BJ (cell line): ENCODE measurements around the gene OBP2A. TPM values are rescaled to one million over a fixed set of nuclear protein-coding genes. Genes with fewer than 3 reads are reported as not detected.

ENCODE experiments used
- CTCF ChIA-PET: fragments of 350-600 bp; formaldehyde crosslinking; extraction: SDS; loops from one replicate; lab custom pipeline; 2021; ENCODE audit warnings: antibody characterized with exemption, inconsistent platforms; lab: Yijun Ruan, JAX
- POLR2A ChIA-PET: fragments of 300-600 bp; sonication (Branson Sonifier 250); formaldehyde crosslinking; extraction: SDS; loops from one replicate; lab custom pipeline; 2021; ENCODE audit warnings: antibody characterized with exemption; lab: Charles Lee
- DNase-seq: peaks from one replicate; pipeline ENCODE4 v3.0.0-alpha.2; 2011; ENCODE audit warnings: low read depth
- H3K27me3 ChIP-seq: 2 replicates; pipeline ENCODE4 v1.6.0; 2011; ENCODE audit warnings: low read length; ENCODE audit not compliant: control insufficient read depth, insufficient read depth
- H3K36me3 ChIP-seq: 2 replicates; pipeline ENCODE4 v1.5.1; 2011; ENCODE audit warnings: low read length; ENCODE audit not compliant: control insufficient read depth, insufficient read depth
- H3K4me3 ChIP-seq: 2 replicates; pipeline ENCODE4 v1.5.1; 2011; ENCODE audit warnings: low read depth, mild to moderate bottlenecking, control low read depth, low read length
- polyA plus RNA-seq: library from polyadenylated mRNA; depleted of rRNA; stranded (reverse); fragments of >200 nt; gene quantifications from 2 replicates; pipeline ENCODE4 v1.2.3, GENCODE V29; 2011
- TF ChIP-seq, protein P1 (sequence below): IDR thresholded peaks from 2 replicates; pipeline ENCODE4 v1.5.1; 2011; ENCODE audit warnings: low read depth, mild to moderate bottlenecking, control low read depth, inconsistent platforms, low read length, moderate library complexity; ENCODE audit not compliant: insufficient read depth

OBP2A gene
- polyA plus RNA-seq, 1 experiment, result not detected

DNA sequence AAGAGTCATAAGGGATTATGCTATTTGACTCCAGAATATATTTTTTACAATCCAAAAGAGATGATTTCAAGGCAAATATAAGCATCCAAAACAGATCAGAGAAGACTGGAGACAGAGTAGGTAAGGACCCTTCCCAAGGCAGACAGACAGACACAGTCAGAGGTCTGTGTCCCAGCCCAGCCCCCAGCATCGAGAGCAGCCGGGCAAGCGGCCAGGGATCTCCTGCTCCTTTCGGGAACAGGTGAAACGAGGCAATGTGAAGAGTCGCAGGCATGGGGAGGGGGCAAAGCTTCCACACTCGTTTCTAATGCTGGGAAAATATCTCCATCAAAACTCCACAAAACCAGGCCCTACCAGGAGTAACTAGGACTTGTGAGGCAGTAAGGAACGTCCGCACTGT lies 21.4 kb downstream of the OBP2A start:
- Histone ChIP-seq H3K36me3 (no peaks in the 10 kb centered on the region), H3K4me3 (no peak overlapping the region), H3K27me3 (no peaks in the 10 kb centered on the region)
- TF ChIP-seq, protein P1, sequence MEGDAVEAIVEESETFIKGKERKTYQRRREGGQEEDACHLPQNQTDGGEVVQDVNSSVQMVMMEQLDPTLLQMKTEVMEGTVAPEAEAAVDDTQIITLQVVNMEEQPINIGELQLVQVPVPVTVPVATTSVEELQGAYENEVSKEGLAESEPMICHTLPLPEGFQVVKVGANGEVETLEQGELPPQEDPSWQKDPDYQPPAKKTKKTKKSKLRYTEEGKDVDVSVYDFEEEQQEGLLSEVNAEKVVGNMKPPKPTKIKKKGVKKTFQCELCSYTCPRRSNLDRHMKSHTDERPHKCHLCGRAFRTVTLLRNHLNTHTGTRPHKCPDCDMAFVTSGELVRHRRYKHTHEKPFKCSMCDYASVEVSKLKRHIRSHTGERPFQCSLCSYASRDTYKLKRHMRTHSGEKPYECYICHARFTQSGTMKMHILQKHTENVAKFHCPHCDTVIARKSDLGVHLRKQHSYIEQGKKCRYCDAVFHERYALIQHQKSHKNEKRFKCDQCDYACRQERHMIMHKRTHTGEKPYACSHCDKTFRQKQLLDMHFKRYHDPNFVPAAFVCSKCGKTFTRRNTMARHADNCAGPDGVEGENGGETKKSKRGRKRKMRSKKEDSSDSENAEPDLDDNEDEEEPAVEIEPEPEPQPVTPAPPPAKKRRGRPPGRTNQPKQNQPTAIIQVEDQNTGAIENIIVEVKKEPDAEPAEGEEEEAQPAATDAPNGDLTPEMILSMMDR, result no peak
- POLR2A ChIA-PET, result no interaction called here
- no peak for DNase-seq
- CTCF ChIA-PET, result interaction anchor here (0.6 kb wide), 1 partner anchor 34 kb away, joined by 4 read pairs; no protein-coding TSS in a partner anchor

DNA sequence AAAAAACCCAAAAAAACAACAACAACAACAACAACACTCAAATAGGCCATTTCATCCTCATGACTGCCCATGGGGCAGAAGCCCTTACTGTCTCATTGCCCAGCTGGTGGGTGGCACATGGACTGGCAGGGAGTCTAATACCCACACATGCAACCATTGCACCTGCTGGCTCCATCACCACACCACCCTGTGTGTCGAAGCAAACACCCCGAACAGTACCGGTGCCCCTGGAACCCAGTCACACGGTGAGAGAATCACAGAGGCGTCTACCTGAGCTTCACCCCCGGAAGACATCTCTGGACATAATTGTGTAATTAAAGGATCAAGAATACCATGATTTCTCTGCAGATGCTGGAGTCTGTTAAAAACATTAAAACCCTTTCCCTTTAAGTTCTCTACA lies 22.1 kb downstream of the OBP2A start:
- TF ChIP-seq, protein P1, result no peak
- H3K36me3 ChIP-seq, result no peaks in the 10 kb centered on the region
- ChIA-PET POLR2A (no interaction called here), CTCF (no interaction called here)
- DNase-seq, result no peak
- no peaks in the 10 kb centered on the region for H3K27me3 ChIP-seq
- no peak overlapping the region for H3K4me3 ChIP-seq

DNA sequence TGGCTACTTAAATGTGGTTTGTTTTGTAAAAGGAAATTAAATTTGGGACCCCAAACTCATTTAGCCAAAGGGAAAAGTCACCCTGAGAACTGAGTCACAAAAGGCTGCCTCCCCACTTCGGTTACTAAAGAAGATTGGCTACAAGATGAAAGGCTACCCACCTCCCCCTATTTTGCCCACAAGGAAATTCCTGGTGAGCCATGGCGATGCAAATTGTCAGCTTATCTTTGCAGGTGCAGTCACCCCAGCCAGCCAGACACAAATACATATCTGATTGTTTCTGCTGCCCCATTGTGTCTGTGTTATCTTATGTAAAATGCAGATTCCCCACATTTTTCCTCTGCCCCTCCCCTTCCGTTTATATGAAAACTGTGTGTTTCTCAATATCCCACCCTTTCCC lies 24.5 kb downstream of the OBP2A start:
- Histone ChIP-seq H3K36me3 (no peaks in the 10 kb centered on the region), H3K27me3 (no peaks in the 10 kb centered on the region), H3K4me3 (no peak overlapping the region)
- TF ChIP-seq, protein P1, result no peak
- ChIA-PET CTCF (no interaction called here), POLR2A (no interaction called here)
- no peak for DNase-seq

DNA sequence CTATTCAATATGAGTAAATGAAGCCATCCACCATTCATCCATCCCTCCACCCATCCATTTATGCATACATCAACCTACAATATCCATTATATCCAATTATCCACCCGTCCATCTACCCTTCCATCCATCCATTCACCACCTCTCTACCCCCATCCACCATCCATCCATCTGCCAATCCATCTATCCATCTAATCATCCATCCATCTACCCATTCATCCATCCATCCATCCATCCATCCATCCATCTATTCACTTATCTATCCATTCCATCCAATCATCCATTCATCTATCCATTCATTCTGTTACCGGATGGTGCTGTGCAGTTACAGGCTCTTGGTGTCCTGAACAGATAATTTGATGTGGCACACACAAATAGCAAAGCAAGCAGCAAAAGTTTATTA lies 26.3 kb downstream of the OBP2A start:
- POLR2A ChIA-PET, result no interaction called here

DNA sequence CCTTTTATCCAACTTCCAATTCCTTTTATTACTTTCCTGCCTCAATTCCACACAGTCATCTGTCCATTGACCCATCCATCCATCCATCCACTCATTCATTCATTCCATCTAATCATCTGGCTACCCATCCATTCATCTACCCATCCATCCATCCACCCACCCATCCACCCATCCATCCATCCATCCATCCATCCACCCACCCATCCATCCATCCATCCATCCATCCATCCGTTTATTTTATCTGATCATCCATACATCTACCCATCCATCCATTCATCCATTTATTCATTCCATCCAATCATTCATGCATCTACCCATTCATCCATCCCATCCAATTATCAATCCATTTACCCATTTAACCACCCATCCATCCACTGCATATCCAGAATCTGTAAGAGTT lies 27.2 kb downstream of the OBP2A start:
- TF ChIP-seq, protein P1, result no peak
- ChIA-PET CTCF (no interaction called here), POLR2A (no interaction called here)
- H3K27me3 ChIP-seq, result no peaks in the 10 kb centered on the region
- DNase-seq, result no peak
- H3K4me3 ChIP-seq, result no peak overlapping the region
- no peaks in the 10 kb centered on the region for H3K36me3 ChIP-seq

More for the DNA sequence above, 26.3 kb downstream of the OBP2A start:
- no peaks in the 10 kb centered on the region for H3K27me3 ChIP-seq
- CTCF ChIA-PET, result no interaction called here
- H3K36me3 ChIP-seq, result no peaks in the 10 kb centered on the region
- TF ChIP-seq, protein P1, result no peak
- H3K4me3 ChIP-seq, result no peak overlapping the region
- no peak for DNase-seq
